H1 (cell line): ENCODE measurements around the gene MAGEC3.

Experiments
- CREB1 ChIP-seq: IDR thresholded peaks from 2 replicates; pipeline ENCODE4 v1.6.1; 2012; ENCODE audit warnings: inconsistent platforms
- EP300 ChIP-seq, 2 experiments: IDR thresholded peaks; 1 replicate in 1 of 2; 2 replicates in 1 of 2; pipeline ENCODE4 v1.6.1; 2011 to 2012; ENCODE audit warnings: low read depth in 2 of 2, low read length in 2 of 2, mild to moderate bottlenecking in 2 of 2, borderline replicate concordance in 1 of 2, inconsistent platforms in 1 of 2, moderate library complexity in 1 of 2
- EZH2 ChIP-seq: fragments of 200-600 bp; sonication (generic); IDR thresholded peaks from 2 replicates; pipeline ENCODE4 v1.7.1; 2012; ENCODE audit warnings: low read depth, mild to moderate bottlenecking, moderate library complexity, low read length, inconsistent platforms; ENCODE audit not compliant: severe bottlenecking
- POLR2A ChIP-seq, 2 experiments: IDR thresholded peaks; 1 replicate in 1 of 2; 2 replicates in 1 of 2; pipeline ENCODE4 v1.6.1; 2011; ENCODE audit warnings: low read depth in 2 of 2, low read length in 2 of 2, mild to moderate bottlenecking in 2 of 2; ENCODE audit errors: control extremely low read depth in 1 of 2
- POLR2AphosphoS5 ChIP-seq: IDR thresholded peaks from 2 replicates; pipeline ENCODE4 v1.6.1; 2011; ENCODE audit warnings: low read depth, low read length
- SIN3A ChIP-seq, 2 experiments: IDR thresholded peaks in 1 of 2; conservative IDR thresholded peaks in 1 of 2; 2 replicates each; pipeline ENCODE4 v1.6.1; 2011 to 2012; ENCODE audit warnings: low read length in 2 of 2, improper control_type of control experiment in 1 of 2, low read depth in 1 of 2, mild to moderate bottlenecking in 1 of 2
- SRF ChIP-seq: IDR thresholded peaks from 2 replicates; pipeline ENCODE4 v1.6.1; 2011; ENCODE audit warnings: mild to moderate bottlenecking, low read depth, low read length, moderate library complexity
- TF ChIP-seq, protein P1 (sequence below), 3 experiments: IDR thresholded peaks; 1 replicate in 2 of 3; 2 replicates in 1 of 3; pipeline versions ENCODE4 v1.5.1 to v1.6.1; 2011; ENCODE audit warnings: low read length in 3 of 3, mild to moderate bottlenecking in 3 of 3, inconsistent platforms in 2 of 3, low read depth in 1 of 3, moderate library complexity in 1 of 3; ENCODE audit not compliant: insufficient read depth in 1 of 3; ENCODE audit errors: control extremely low read depth in 1 of 3

- TF ChIP-seq EZH2 (no peak), SIN3A (conservative IDR thresholded peaks at IDR 0.05 in 1 of 2, IDR thresholded peaks at IDR 0.05 in 1 of 2; ENCODE audit: low read depth in 1 of 2, low read length in 2 of 2) (no peak), POLR2AphosphoS5 (no peak), EP300 (IDR thresholded peaks at IDR 0.05; ENCODE audit: borderline replicate concordance in 1 of 2, low read depth in 2 of 2, low read length in 2 of 2) (no peak), SRF (no peak), POLR2A (IDR thresholded peaks at IDR 0.05; ENCODE audit: control extremely low read depth in 1 of 2, low read depth in 2 of 2, low read length in 2 of 2) (no peak), CREB1 (no peak)
- TF ChIP-seq, protein P1, sequence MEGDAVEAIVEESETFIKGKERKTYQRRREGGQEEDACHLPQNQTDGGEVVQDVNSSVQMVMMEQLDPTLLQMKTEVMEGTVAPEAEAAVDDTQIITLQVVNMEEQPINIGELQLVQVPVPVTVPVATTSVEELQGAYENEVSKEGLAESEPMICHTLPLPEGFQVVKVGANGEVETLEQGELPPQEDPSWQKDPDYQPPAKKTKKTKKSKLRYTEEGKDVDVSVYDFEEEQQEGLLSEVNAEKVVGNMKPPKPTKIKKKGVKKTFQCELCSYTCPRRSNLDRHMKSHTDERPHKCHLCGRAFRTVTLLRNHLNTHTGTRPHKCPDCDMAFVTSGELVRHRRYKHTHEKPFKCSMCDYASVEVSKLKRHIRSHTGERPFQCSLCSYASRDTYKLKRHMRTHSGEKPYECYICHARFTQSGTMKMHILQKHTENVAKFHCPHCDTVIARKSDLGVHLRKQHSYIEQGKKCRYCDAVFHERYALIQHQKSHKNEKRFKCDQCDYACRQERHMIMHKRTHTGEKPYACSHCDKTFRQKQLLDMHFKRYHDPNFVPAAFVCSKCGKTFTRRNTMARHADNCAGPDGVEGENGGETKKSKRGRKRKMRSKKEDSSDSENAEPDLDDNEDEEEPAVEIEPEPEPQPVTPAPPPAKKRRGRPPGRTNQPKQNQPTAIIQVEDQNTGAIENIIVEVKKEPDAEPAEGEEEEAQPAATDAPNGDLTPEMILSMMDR (IDR thresholded peaks at IDR 0.05; ENCODE audit: control extremely low read depth in 1 of 3, insufficient read depth in 1 of 3, low read depth in 1 of 3, low read length in 3 of 3), result no peak
Measured at GRCh38 chrX:141935645-141936044, 97.5 kb downstream of the MAGEC3 start.
